Aorta (tissue), 5 donors: ENCODE data around the gene PCBP3. TPM values are rescaled to one million over a fixed set of nuclear protein-coding genes. Genes with fewer than 3 reads are reported as not detected.

Experiments
- ATAC-seq: fragments of 200-7000 bp; cut with Tn5 transposase; one replicate; pipeline ENCODE4 v1.9.1; 2022; ENCODE audit warnings: moderate library complexity; ENCODE audit not compliant: low FRiP score
- DNase-seq, 2 donors: peaks; one replicate each; pipeline ENCODE4 v3.0.0-alpha.2; 2020
- H3K27ac ChIP-seq, 2 donors: one replicate each; pipeline ENCODE4 v1.5.1; 2013; ENCODE audit warnings: low read length in 2 of 2, mild to moderate bottlenecking in 2 of 2, moderate library complexity in 2 of 2, control low read depth in 1 of 2, inconsistent platforms in 1 of 2, low read depth in 1 of 2
- H3K27me3 ChIP-seq, 2 donors: one replicate each; pipeline ENCODE4 v1.6.1; 2013; ENCODE audit warnings: control low read depth in 1 of 2, low read length in 1 of 2, mild to moderate bottlenecking in 1 of 2, moderate library complexity in 1 of 2; ENCODE audit not compliant: insufficient read depth in 2 of 2, control insufficient read depth in 1 of 2
- H3K36me3 ChIP-seq, 2 donors: one replicate each; pipeline ENCODE4 v1.6.1; 2013; ENCODE audit warnings: control low read depth in 1 of 2, low read length in 1 of 2, mild to moderate bottlenecking in 1 of 2; ENCODE audit not compliant: insufficient read depth in 2 of 2, control insufficient read depth in 1 of 2
- H3K4me1 ChIP-seq, 2 donors: one replicate each; pipeline ENCODE4 v1.6.1; 2013; ENCODE audit warnings: low read length in 2 of 2, control low read depth in 1 of 2, mild to moderate bottlenecking in 1 of 2, moderate library complexity in 1 of 2; ENCODE audit not compliant: insufficient read depth in 2 of 2, control insufficient read depth in 1 of 2
- H3K4me3 ChIP-seq, 2 donors: one replicate each; pipeline ENCODE4 v1.5.1; 2013; ENCODE audit warnings: low read length in 2 of 2, control low read depth in 1 of 2, mild to moderate bottlenecking in 1 of 2
- H3K9me3 ChIP-seq: one replicate; pipeline ENCODE4 v1.6.1; 2013; ENCODE audit warnings: mild to moderate bottlenecking, low read length; ENCODE audit not compliant: control insufficient read depth
- WGBS, 2 donors: extraction: QIAGEN DNeasy Blood & Tissue Kit; methylation state at CpG; one replicate each; pipeline ENCODE4 v1.1.7; 2013; 5-methylcytosine and 5-hydroxymethylcytosine counted together
- intact Hi-C, 2 donors: fragments of 100-400 bp; cut with DNase I; formaldehyde crosslinking; loops; one replicate each; pipeline versions ENCODE4 v1.14.2 to v1.15.0; 2022
- polyA plus RNA-seq, 2 donors: library from polyadenylated mRNA; stranded (reverse); fragments of 200-250 nt; gene quantifications; one replicate each; pipeline ENCODE4 v1.2.3, GENCODE V29; 2013
- total RNA-seq, 2 donors: library from RNA; stranded (reverse); fragmentation: NEBNext Ultra II Directional; extraction: Animal tissue kit (Norgen Biotek cat#: 25700); gene quantifications; one replicate each; pipeline ENCODE4 v1.2.1, GENCODE V29; 2021
- donor health status: healthy with polysubstance abuse.
- donor health status: Bipolar disorder and iron deficiency.
- donor health status: DM: no; HTN: no; CAD: no.
- donor health status: DM: no; HTN: no; CAD: no.
- donor health status: DM: yes; HTN: yes; CAD: no.

Gene PCBP3
- total and polyA plus RNA-seq, 4 donors, result 3.6 to 15.0 (median 7.0) TPM; not detected in 1

DNA sequence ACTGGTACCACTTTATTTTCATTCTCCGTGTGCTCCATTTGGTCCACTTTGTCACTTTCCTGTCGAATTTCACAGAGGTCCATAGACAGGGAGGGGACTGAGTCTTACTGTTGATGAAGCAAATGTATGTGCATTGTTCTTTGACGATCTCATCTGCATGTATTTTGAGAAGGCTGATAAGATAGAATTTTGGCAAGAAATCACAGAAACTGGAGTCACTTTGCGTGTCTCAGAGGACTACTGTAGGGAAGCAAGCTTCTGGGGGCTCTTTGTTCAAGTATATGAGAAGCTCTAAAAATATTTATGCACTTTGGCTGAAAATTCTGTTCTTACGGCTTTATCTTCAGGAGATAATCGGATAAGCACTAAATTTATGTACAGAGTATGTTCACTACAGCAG is 78.1 kb downstream of the PCBP3 start:
- no peak for ATAC-seq
- intact Hi-C loops, result no loop called here

DNA sequence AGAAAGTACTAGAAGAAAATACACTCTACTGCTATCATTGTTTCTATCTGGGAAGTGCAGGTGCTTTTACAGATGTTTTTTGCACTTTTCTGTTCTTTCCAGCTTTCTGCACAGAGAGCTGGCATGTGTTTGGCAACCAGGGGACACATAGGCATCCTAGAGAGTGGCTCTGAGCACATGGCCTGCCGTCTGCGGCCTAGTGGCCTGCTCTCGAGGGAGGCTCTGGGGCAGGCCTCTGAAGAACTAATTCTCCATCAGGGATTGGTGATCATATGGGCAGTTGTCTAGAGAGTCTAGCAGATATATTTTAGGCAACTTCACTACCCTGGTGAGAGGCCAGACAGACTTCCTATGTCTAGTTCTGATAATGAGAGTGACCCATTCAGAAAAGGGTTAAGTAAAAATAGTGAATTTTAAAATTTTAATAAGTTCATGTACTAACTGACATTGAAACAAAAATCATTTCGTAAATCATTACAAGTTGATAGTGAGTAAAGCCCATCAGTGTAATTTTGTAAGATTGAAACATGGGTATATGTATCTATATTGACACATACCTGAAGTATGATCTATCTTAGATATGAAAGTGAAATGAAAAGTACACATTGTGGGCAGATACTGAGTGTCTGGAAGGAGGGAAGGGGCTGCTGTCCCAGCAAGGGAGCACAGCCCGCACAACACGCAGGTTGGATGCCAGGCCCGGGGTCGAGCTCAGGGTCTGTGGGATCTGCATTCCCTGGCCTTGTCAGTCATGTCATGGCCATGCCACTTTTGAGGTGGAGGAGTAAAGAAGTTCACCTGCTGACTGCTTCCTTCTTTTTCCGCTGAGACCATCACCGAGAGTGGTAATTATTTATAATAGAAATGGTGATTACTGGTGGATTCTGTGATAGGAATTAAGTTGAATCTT is 79.8 kb downstream of the PCBP3 start:
- Histone ChIP-seq H3K27me3 (peaks cover 0 to 1% of the 10 kb centered on the region in 2 donors), H3K27ac (no peak overlapping the region), H3K4me1 (no peaks in the 10 kb centered on the region), H3K36me3 (no peaks in the 10 kb centered on the region), H3K9me3 (peaks cover 4% of the 10 kb centered on the region), H3K4me3 (no peak overlapping the region)
- ATAC-seq, result no peak
- intact Hi-C loops, result no loop called here
- 95 to 96% methylated on average over 10 of the region's 10 CpGs for WGBS, 2 donors
- DNase-seq, result no peak

More for the DNA sequence above, 78.1 kb downstream of the PCBP3 start:
- WGBS, 2 donors, result 81 to 83% methylated on average over 6 of the region's 6 CpGs
- Histone ChIP-seq H3K27me3 (peaks cover 0 to 1% of the 10 kb centered on the region in 2 donors), H3K9me3 (peaks cover 5% of the 10 kb centered on the region), H3K4me1 (no peaks in the 10 kb centered on the region), H3K4me3 (no peak overlapping the region), H3K27ac (no peak overlapping the region), H3K36me3 (no peaks in the 10 kb centered on the region)
- no peak for DNase-seq

DNA sequence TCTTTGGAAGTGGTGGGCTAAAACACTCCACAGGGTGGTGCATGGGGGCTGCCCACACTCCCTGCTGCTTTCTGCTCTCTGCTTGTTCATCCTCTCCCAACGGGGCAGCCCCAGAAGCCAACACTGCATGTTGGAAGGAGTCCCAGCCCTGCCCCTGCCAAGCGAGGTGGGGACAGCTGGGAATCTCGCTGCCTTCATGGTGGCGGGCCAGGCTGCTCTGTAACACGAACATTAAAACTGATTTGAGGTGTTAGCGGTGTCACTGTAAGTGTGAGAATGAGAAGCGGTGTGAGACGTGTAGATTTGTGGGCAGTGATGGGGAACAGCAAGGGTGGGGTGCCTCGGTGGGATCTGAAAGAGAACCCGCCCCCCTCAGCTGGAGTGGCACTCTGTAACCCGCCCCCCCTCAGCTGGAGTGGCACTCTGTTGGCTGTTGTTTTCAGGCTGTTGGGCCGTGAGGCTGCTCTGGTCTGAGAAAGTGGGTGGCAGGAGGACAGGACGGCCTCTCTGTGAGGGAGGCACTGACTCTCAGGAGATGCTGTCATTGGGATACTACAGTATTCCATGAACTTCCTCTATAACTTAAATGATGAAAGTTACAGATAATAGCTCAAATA is 80.9 kb downstream of the PCBP3 start:
- intact Hi-C loops, result no loop called here
- no peak for ATAC-seq
- no peak for DNase-seq

DNA sequence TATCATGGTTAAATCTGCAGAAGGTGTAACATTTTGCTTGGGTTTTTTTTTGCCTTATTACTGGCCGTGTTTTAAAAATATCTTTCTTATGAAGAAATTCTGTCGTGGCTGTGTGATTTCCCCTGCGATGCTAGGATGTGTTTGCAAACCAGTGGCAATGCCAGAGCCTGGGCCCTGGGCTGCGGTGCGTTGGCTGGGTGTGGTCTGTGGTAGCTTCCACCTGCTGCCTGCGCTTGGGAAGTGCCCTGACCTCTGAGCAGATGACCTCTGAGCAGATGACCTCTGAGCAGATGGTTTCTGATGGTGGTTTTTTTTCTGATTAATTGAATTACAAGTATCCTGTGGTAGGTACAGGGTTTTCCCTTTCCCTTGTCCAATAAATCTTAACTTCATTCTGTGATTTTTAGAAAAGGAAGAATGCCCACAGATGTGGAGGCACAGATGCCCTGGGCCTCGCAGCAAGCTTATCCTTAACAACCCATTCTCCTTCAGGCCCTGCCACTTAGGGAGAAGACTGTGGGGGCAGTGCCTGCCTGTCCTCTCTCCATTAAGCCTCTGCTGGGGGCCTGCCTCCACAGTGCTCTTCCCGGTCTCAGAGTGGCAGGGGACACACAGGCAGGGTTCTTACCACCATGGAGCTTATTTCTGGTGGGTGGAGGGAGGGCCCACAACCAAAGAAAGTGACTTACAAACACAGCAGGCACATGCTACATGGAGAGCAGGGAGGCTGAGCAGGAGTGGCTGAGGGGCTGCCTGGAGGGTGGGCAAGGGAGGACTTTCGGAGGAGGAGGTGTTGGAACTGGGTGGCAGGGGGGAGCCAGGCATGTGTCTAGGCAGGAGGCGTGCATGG is 81.7 kb downstream of the PCBP3 start:
- Histone ChIP-seq H3K4me3 (no peak overlapping the region), H3K9me3 (peaks cover 2% of the 10 kb centered on the region), H3K27ac (no peak overlapping the region), H3K27me3 (peaks cover 0 to 1% of the 10 kb centered on the region in 2 donors), H3K4me1 (no peaks in the 10 kb centered on the region), H3K36me3 (no peaks in the 10 kb centered on the region)
- no peak for DNase-seq
- WGBS, 2 donors, result 62% methylated on average over 10 of the region's 10 CpGs
- intact Hi-C loops, result no loop called here
- ATAC-seq, result no peak

More for the DNA sequence above, 80.9 kb downstream of the PCBP3 start:
- Histone ChIP-seq H3K27me3 (peaks cover 0 to 1% of the 10 kb centered on the region in 2 donors), H3K9me3 (peaks cover 2% of the 10 kb centered on the region), H3K4me3 (no peak overlapping the region), H3K36me3 (no peaks in the 10 kb centered on the region), H3K4me1 (no peaks in the 10 kb centered on the region), H3K27ac (no peak overlapping the region)
- 9 to 19% methylated on average over 13 of the region's 13 CpGs for WGBS, 2 donors

DNA sequence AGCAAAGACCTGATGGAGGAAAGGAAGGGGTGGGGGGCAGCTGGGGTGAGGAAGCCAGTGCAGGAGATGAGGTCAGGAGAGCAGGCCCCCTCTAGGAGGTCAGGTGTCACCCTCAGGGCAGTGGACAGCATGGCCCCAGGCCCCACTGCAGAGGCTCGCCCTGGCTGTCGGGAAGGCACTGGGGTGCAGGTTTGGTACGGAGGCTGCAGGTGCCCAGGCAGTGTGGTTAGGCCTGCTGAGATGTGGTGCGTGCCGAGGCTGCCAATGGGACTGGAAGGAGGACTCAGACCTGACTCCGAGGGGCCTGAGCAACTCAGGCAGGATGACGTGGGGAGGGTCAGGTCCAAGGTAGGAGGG is 82.3 kb downstream of the PCBP3 start:
- Histone ChIP-seq H3K27me3 (no peaks in the 10 kb centered on the region), H3K27ac (no peak overlapping the region), H3K4me3 (no peak overlapping the region), H3K9me3 (no peaks in the 10 kb centered on the region), H3K4me1 (no peaks in the 10 kb centered on the region), H3K36me3 (no peaks in the 10 kb centered on the region)
- intact Hi-C loops, result no loop called here
- no peak for ATAC-seq
- 81 to 82% methylated on average over 7 of the region's 7 CpGs for WGBS, 2 donors
- no peak for DNase-seq

DNA sequence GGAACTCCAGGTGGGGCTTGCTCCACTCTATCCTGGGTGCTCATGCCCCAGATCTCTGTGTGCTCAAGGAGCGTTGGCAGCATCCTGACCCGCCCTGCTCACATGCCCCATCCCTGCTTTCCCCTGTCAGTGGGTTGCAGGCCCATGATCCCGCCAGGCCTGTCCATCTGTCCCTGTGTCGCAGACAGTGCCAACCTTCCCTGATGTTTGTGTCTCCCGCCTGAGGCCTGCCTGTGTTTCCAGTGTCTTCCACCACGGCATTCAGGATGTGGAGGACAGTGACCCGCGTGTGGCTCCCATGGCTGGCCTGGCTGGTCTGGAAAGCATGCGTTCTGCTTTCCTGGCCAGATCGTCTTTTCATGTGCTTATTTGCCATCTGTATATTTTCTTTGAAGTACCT is 82.9 kb downstream of the PCBP3 start:
- DNase-seq, result no peak
- Histone ChIP-seq H3K36me3 (no peaks in the 10 kb centered on the region), H3K27me3 (no peaks in the 10 kb centered on the region), H3K4me3 (no peak overlapping the region), H3K27ac (no peak overlapping the region), H3K4me1 (no peaks in the 10 kb centered on the region), H3K9me3 (no peaks in the 10 kb centered on the region)
- 95 to 97% methylated on average over 10 of the region's 10 CpGs for WGBS, 2 donors
- intact Hi-C loops, result no loop called here
- ATAC-seq, result no peak

DNA sequence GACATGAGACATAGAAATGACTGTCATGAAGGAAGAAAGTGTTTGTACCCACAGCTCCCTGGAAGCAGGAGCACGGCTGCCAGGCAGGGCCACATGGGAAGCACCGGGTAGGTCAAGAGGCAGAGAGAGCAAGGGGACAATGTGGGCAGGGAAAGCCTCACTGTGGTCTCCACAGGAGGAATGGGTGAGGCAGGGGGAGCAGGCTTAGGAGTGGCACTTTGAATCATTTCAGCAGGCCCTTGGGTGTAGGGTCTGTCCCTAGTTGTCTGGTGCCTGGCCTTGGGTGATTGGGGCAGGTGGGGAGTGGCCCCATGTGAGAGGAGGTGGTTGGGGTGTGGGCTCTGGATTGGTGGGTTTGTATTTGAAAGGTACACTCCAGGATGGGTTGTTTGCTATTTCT is 83.9 kb downstream of the PCBP3 start:
- H3K36me3 ChIP-seq, result no peaks in the 10 kb centered on the region
- H3K4me1 ChIP-seq, result no peaks in the 10 kb centered on the region
- no peaks in the 10 kb centered on the region for H3K9me3 ChIP-seq
- ATAC-seq, result no peak
- H3K4me3 ChIP-seq, result no peak overlapping the region
- H3K27ac ChIP-seq, result no peak overlapping the region
- WGBS, 2 donors, result 93 to 98% methylated on average over 2 of the region's 2 CpGs
- DNase-seq, result no peak
- no peaks in the 10 kb centered on the region for H3K27me3 ChIP-seq
- intact Hi-C loops, result no loop called here

DNA sequence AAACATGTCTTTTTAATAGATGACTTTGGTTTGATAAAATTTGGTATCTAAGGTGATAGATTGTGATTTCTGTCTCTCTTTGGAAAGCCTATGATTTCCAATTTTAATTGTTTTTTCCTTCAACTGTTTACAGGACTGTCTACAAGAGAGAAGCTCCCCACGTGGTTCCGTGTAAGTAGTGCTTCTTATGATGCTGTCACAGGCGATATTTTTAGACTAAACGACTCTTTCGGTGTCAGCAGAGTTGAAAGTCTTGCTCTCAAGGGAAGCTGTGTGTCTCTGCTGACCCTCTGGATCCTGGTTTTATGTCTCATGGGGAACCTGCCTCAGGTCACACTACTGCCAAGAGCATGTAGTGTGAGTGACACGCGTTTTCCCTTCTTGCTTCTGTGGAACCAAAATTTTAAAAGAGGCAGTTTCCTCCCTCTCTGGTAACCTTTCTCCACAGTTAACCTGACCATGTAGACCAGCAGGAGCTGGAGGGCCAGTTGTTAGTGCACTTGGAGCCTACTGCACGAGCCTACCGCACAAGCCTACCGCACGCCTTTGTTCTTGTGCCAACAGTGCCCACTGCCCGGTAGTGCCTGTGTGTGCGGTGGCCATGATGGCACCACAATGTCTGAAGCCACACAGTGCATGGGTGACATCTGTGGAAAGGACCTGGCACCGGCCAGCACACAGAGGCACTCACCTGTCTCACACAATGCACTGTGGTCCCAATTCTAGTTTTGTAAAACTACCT is 91.9 kb downstream of the PCBP3 start:
- H3K27me3 ChIP-seq, result no peaks in the 10 kb centered on the region
- H3K27ac ChIP-seq, result no peak overlapping the region
- DNase-seq (peak in 1 of 2 donors; percentile 37), ATAC-seq (no peak)
- no peaks in the 10 kb centered on the region for H3K4me1 ChIP-seq
- H3K9me3 ChIP-seq, result no peaks in the 10 kb centered on the region
- intact Hi-C loops, result no loop called here
- 90 to 91% methylated on average over 14 of the region's 14 CpGs for WGBS, 2 donors
- H3K4me3 ChIP-seq, result no peak overlapping the region
- H3K36me3 ChIP-seq, result no peaks in the 10 kb centered on the region
